Endothelial cell (in vitro differentiated cells): ENCODE data around the gene MICALL1. TPM values are rescaled to one million over a fixed set of nuclear protein-coding genes. Genes with fewer than 3 reads are reported as not detected.
A peak's percentile ranks its signal among the peaks of the same experiment; 100 is the strongest.

Experiments
- DNase-seq: peaks from one replicate; pipeline ENCODE4 v3.0.0; 2021; ENCODE audit warnings: low spot score
- H3K27ac Mint-ChIP-seq: one replicate; pipeline ENCODE4 v1.8.0; 2021; ENCODE audit warnings: mixed read lengths, inconsistent platforms; ENCODE audit not compliant: unreplicated experiment
- H3K27me3 Mint-ChIP-seq: one replicate; pipeline ENCODE4 v1.8.0; 2021; ENCODE audit warnings: mild to moderate bottlenecking, moderate library complexity, mixed read lengths, inconsistent platforms; ENCODE audit not compliant: unreplicated experiment
- H3K36me3 Mint-ChIP-seq: one replicate; pipeline ENCODE4 v1.8.0; 2021; ENCODE audit warnings: mild to moderate bottlenecking, low read depth, mixed read lengths, inconsistent platforms; ENCODE audit not compliant: unreplicated experiment
- H3K4me1 Mint-ChIP-seq: one replicate; pipeline ENCODE4 v1.8.0; 2021; ENCODE audit warnings: mild to moderate bottlenecking, mixed read lengths, inconsistent platforms; ENCODE audit not compliant: unreplicated experiment
- H3K4me3 Mint-ChIP-seq: one replicate; pipeline ENCODE4 v1.8.0; 2021; ENCODE audit warnings: mild to moderate bottlenecking, mixed read lengths, inconsistent platforms; ENCODE audit not compliant: unreplicated experiment
- H3K9me3 Mint-ChIP-seq: one replicate; pipeline ENCODE4 v1.8.0; 2021; ENCODE audit warnings: mixed read lengths, inconsistent platforms; ENCODE audit not compliant: unreplicated experiment
- CTCF ChIP-seq: fragments of 200-600 bp; sonication (generic); IDR thresholded peaks from one replicate; pipeline ENCODE4 v1.5.0; 2021; ENCODE audit warnings: antibody characterized with exemption; ENCODE audit not compliant: unreplicated experiment
- total RNA-seq: library from RNA; stranded (reverse); fragmentation: NEBNext Ultra II Directional; extraction: Animal tissue kit (Norgen Biotek cat#: 25700); gene quantifications from one replicate; pipeline ENCODE4 v1.2.1, GENCODE V29; 2021; ENCODE audit not compliant: unreplicated experiment

MICALL1 gene
- total RNA-seq, 1 donor from 2014 or later = 124 TPM

GRCh38 chr22:37961062-37961461 is 55.0 kb downstream of the MICALL1 start:
- H3K27me3 Mint-ChIP-seq = peaks cover 3% of the 10 kb centered on the region
- no peak overlapping the region for H3K27ac Mint-ChIP-seq
- no peak for DNase-seq
- TF ChIP-seq CTCF = no peak
- H3K9me3 Mint-ChIP-seq = no peaks in the 10 kb centered on the region
- no peak overlapping the region for H3K4me3 Mint-ChIP-seq
- H3K4me1 Mint-ChIP-seq = peaks cover 4% of the 10 kb centered on the region
- H3K36me3 Mint-ChIP-seq = peaks cover 38% of the 10 kb centered on the region

GRCh38 chr22:37965940-37966664 is 60.0 kb downstream of the MICALL1 start:
- Mint-ChIP-seq H3K4me3 (peak overlapping the region; percentile 12), H3K27me3 (peaks cover 5% of the 10 kb centered on the region), H3K4me1 (peaks cover 22% of the 10 kb centered on the region), H3K27ac (peak overlapping the region; percentile 33), H3K36me3 (peaks cover 27% of the 10 kb centered on the region), H3K9me3 (no peaks in the 10 kb centered on the region)
- TF ChIP-seq CTCF = no peak
- no peak for DNase-seq

- Mint-ChIP-seq H3K27ac (peak overlapping the region; percentile 77), H3K4me3 (no peak overlapping the region), H3K4me1 (peaks cover 22% of the 10 kb centered on the region), H3K36me3 (peaks cover 22% of the 10 kb centered on the region), H3K27me3 (peaks cover 7% of the 10 kb centered on the region), H3K9me3 (no peaks in the 10 kb centered on the region)
- no peak for DNase-seq
- no peak for TF ChIP-seq CTCF
Measured at GRCh38 chr22:37967147-37967546, 61.0 kb downstream of the MICALL1 start.

- Mint-ChIP-seq H3K4me1 (peaks cover 22% of the 10 kb centered on the region), H3K4me3 (no peak overlapping the region), H3K27me3 (peaks cover 7% of the 10 kb centered on the region), H3K9me3 (no peaks in the 10 kb centered on the region), H3K36me3 (peaks cover 25% of the 10 kb centered on the region), H3K27ac (peak overlapping the region; percentile 77)
- DNase-seq = no peak
- TF ChIP-seq CTCF = no peak
Measured at GRCh38 chr22:37967637-37968451, 61.7 kb downstream of the MICALL1 start.
